CD4-positive, alpha-beta T cell treated with Interferon alpha-2 for 1 hour (primary cell): ENCODE measurements around the gene LPCAT1.

Experiments
- DNase-seq, 2 donors: peaks; one replicate each; pipeline ENCODE4 v3.0.0-alpha.2; 2020 to 2022

The LPCAT1 gene

DNA sequence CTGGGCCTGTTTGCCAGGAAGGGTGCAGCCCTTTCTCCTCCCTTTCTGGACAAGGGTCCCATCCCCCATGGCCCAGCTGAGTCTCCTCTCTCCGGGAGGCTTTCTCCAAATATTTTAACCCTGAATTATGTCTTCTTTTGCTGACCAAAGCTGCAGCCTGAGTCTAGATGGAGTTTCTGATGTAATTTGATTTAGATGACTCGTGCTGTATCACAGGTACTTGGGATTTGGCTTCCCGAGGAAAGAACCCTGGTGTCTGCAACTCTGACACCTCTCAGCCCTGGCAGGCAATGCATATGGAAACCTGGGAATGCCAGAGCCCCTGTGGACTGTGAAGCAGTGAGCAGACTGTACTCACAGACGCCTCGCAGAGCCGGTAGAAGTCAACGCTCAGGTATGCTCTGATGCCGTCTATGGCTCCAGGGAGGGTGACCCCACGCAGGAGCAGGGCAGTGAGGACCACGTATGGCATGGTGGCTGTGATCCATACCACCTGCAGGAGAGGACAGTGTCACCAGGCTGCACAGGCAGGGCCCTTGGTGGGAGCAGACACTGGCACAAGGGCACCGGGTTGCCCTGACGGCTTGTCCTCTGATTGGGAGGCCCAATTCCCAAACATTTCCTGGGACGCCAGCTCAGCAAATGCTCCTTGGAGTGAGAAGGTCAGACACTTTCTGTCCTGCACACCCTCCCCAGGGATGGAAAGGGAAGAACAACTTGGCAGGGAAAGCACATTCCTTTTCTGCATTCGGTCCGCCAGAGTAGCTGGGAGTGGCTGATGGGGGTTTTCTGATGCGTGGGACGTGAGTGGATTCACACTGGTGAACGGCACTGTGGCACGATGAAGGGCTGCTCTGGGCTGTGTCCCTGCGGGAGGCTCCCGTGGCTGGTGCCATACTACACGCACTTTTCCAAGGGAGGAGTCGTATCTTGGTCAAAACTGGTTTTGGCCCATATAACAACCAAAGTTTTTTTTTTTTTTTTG, 103.3 kb downstream of the LPCAT1 start:
- DNase-seq, result no peak

DNA sequence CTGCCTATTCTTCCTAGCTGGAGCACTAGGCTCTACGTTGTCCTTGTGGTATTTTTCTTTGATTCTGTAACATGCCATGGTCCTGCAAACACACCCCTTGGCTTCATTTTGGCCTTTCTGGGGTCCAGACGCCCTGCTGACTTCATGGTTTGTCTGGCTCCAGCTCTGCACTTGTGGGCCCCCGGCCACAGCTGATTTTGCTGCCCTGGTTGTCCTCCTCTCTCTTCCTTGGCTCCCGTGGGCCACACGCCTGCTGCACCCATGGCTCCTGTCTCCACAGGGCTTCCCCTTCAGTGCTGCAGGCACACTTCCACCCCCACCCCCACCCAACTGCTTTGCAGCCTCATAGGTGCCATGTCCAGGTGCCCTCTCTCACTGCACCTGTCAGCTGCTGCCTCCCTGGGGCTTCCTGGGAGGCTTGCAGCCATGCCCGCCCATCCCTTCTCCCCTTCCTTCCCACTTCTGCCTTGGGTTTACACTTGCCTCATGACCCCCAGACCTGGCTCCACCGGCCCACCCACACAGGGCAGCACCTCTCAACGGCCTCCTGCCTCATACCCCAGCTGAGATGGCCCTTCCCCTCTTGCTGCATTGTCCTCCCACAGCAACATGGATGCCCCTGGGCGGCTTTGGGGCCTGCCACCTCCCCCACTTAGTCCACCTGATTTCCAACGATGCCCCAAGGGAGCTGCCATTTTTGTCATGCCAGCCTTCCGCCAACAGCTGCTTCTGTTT, 104.1 kb downstream of the LPCAT1 start:
- DNase-seq, result no peak

DNA sequence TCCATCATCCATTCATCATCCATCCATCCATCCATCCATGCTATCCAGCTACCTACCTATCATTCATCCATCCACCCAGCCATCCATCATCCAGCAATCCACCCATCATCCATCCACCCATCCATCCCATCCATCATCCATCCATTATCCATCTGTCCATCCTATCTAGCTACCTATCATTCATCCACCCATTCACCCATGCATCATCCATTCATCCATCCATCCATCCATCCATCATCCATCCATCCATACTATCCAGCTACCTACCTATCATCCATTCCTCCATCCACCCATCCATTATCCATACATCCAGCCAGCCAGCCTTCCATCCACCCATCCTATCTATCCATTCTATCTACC, 104.9 kb downstream of the LPCAT1 start:
- DNase-seq, result no peak

DNA sequence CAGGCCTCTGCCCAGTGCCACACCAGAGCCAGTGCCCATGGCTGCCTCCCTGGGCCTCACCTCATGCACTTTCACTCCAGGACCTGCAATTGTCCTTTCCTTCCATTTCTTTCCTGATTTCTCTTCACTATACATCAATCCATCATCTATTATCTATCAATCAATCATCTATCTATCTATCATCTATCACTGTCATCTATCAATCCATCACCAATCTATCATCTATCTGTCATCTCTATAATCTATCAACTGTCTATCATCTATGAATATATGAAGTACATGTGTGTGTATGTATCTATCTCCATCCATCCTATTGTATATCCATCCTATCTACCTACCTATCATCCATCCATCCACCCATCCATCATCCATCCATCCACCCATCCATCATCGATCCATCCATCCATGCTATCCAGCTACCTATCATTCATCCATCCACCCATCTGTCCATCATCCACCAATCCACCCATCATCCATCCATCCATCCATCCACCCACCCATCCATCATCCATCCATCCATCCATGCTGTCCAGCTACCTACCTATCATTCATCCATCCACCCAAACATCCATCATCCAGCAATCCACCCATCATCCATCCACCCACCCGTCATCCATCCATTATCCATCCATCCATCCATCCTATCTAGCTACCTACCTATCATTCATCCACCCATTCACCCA, 105.4 kb downstream of the LPCAT1 start:
- DNase-seq, result no peak

DNA sequence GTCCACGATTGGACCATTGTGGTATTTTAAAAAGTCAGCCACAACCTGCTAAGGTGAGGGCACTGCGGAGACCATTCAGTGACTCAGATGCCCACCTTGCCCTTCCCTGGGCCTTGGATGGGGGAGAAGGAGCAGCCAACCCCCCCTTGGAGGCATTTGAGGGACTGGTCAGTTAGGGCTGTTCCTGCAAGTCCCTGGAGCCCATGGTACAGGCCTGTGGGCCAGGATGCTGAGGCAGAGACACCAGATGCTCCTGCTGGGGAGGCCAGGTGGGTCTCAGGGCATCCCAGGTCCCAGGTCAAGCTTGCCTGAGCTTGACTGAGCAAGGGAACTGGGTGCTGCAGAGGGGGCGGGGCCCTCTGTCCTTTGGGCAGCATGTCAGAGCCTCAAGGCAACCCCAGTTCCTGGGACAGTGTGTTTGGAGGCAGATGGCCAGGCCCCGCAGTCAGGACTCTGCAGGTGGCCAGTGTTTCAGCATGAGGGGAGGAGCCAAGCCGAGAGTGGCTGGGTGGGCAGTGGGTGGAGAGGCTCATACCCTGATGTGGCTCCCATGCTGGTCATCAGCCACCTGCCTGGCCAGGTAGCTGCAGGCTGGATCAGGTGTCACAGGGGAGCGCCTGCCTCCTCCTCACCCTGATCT, 106.1 kb downstream of the LPCAT1 start:
- DNase-seq, result no peak

DNA sequence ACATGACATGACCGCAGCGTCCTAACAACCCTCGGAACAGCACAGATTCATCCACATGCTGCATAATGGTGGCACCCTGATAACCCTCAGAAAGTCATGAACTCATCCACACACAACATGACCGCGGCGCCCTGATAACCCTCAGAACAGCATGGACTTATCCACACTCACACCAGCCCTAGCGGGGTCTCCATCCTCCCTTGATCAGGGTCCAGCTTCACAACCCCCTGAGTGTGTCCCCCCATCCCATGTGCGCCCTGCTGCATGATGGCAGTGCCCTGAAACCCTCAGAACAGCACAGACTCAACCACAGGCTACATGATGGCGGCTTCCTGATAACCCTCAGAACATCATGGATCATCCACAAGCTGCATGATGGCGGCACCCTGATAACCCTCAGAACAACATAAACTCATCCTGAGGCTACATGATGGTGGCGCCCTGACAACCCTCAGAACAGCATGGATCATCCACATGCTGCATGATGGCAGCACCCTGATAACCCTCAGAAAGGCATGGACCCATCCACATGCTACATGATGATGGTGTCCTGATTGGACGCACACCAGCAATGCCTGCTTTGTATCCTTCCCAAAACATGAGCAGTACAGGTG, 106.8 kb downstream of the LPCAT1 start:
- DNase-seq, result no peak

DNA sequence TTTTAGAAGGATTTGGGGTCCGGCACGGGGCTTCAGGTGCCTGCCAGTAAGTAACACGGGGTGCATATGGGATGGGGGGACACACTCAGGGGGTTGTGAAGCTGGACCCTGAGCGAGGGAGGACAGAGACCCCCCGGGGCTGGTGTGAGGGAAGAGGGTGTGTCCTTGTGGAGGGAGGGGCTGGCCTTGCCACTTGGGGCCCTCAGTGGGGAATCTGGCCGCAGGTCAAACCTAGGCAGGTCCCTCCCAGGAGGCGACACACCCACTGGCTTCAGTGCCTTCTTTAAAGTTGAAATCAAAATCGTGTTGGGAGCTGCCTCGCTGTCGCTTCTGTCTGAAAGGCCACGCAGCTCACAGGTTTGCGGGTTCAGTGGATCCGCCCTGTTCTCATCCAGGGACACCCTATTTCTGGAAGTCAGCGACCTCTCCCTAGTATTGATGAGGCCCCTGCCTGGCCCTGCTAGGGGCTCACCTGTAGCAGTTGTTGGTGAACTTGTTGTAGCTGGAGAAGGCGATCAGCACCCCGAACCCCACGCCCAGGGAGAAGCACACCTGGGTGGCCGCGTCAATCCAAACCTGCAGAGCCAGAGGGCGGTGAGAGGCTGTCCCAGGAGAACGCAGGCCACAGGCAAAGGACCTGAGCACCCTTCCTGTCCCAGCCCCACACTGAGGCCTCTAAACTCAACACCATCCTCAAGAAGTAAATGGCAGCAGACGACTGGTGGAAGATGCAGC, 108.0 kb downstream of the LPCAT1 start:
- DNase-seq, result no peak

DNA sequence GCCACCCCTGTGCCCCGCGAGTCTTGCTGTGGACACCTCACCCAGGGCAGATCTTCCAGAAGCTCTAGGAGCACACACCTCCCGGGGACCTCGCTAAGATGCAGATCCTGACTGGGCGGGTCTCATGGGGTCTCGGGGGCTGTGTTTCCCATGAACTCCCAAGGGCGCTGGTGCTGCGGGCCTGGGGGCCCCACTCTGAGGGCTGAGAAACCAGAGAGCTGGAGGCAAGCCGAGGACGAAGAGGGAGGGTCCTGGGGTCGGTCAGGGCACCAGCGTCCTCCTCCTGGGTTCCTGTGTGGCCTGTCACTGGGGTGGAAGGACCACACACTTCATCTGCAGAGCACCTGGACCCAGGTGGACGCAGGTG, 108.7 kb downstream of the LPCAT1 start:
- DNase-seq, result no peak

DNA sequence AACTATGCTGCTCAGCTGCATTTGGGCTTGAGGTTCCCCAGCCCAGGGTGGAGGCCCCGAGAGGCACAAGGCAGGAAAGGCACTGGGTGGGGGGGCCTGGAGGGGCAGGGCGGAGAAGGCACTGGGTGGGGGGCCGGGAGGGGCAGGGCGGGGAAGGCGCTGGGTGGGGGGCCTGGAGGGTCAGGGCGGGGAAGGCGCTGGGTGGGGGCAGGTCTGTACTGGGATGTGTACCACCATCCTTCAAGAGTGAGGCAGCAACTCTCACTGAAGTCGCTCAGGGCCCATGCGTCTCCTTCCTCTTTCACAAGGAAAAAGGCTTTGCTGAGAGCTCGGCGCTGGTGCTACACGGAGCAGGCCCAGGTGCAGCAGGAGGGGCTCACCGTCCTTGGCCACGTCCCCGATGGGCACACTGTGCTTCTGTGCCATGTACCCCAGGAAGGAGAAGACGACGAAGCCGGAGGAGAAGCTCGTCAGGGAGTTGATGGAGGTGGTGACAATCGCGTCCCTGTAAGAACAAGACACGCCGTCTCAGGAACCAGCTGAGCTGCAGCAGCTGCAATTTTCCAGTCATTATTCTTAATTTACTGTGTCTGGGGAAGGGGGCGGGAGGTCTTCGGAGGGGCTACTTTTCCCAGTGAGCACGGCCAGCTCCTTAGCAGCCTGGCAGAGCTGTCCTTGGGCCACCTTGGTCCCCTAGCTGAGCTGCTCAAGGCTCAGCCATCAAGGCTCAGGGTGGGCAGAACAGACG, 109.3 kb downstream of the LPCAT1 start:
- no peak for DNase-seq

DNA sequence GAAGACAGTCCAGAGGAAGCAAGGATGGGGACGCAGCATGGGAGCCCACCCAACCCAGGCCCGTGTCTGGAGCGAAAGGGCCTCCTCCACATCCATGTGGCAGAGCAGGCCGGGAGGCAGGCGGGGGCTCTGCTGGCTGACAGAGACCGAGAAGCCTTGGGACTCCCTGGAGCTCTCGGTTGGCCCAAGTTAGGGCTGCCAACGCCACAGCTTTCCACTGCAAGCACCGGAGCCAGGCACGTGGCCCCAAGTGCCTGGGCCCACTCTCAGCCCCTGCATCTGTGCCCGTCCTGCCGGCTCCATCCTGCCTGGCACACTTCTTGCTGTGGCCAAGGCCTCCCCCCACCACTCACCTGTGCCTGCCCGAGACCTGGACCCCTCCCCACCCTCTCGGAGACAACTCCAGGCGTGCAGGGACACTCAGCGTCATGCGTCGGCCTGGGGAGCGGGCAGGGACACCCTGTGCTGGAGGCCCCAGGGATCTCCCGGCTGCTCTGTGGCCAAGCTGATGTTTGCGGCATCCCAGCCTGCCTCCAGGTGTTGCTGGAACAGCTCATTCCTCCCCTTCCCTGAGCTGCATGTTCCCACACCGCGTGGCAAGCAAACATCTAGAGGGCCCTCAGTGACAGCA, 110.0 kb downstream of the LPCAT1 start:
- DNase-seq, result no peak

DNA sequence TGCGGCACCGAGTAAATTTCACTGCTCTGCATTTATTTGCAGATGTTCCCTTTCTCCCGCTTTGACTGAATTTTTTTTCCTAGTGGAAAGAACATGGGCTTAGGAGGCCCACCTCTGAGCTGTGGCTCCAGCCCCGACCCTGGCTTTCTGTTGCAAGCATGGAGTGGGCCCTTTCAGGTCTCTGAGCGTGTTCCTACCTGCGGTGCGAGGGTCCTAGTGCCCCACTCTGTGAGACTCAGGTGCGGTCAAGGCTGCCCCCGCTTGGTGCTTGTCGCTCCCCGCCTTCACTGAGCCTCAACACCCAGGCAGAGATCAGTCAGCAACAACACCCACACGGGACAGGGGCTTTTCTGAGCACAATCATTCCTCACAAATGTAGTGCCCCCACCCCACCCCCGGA, 110.5 kb downstream of the LPCAT1 start:
- DNase-seq, result no peak

DNA sequence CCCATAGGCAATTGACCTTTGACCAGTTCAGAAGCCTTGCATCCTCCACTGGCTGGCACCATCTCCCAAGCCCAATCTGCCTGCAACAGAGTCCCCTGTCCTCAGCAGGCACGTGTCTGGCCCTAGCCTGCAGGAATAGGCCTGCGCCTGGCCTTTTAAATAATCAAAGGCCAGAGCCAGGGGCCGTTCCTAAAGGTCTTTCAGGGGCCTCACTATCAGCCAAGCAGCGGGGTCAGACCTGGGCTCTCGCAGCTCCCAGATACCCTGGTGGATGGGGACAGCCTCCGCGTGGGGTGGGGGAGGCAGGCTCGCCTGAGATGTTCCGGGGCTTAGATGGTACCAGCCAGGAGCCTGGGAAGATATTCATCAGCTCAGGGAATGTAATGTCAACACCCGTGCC, 111.1 kb downstream of the LPCAT1 start:
- no peak for DNase-seq

DNA sequence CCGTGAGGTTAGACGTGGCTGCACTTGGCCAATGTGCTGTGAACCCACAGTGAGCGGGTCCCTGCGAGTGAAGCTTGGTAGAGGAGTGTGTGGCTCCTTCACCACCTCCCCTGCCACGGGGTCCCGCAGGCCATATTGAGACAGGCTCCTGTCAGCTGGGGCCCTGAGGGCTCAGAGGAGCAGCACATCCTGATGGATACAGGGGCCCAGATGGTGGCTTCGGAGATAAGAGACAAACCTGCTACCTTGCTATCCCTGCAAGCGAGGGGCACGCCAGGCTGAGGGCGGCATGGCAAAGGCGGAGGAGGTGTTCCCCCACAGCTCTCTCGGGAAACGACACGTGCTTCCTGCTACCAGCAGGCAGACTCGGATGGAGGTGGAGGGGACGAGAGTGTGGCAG, 111.6 kb downstream of the LPCAT1 start:
- DNase-seq, result no peak
